Heart left ventricle (tissue), 13 donors: Measurements from ENCODE around the gene ALDH18A1.

Experiments used
- CTCF ChIP-seq, 12 donors: fragments of 200-600 bp; sonication (generic) in 4 of 12; IDR thresholded peaks; one replicate each; pipeline versions ENCODE4 v1.5.0 to v1.8.0; 2018 to 2022; ENCODE audit warnings: antibody characterized with exemption in 12 of 12, mild to moderate bottlenecking in 5 of 12
- POLR2A ChIP-seq, 2 donors: fragments of 450-650 bp; IDR thresholded peaks; one replicate each; pipeline ENCODE4 v1.6.1; 2017; ENCODE audit warnings: antibody characterized with exemption in 2 of 2, mild to moderate bottlenecking in 2 of 2, moderate library complexity in 2 of 2
- donor health status: ischemic (EF 13 %, LVEDD 7.1; RV severe dilation, severe dysfunction).
- donor health status: DM: no; HTN: yes; CAD: no.
- donor health status: DM: no; HTN: no; CAD: no.
- donor health status: ischemic (EF 25% LVEDD 6.9; RV normal size, moderate dysfunction).
- donor health status: ischemic (EF 25% LVEDD 5.7; RV mildly dilated, moderate dysfunction).
- donor health status: ischemic (EF 35%, LVEDD 5.7; RV mildly dilated, moderate dysfunction).
- donor health status: nonischemic (EF 11% LVEDD 7.7; RV severe dilation, severe dysfunction).
- donor health status: DM: yes; HTN: yes; CAD: no.
- donor health status: PGD.
- donor health status: ischemic (EF 29% LVEDD 5.4; RV normal size, mild dysfunction).
- donor health status: nonischemic (EF 23%, LVEDD 6.1; RV moderate dilation, normal function).

DNA sequence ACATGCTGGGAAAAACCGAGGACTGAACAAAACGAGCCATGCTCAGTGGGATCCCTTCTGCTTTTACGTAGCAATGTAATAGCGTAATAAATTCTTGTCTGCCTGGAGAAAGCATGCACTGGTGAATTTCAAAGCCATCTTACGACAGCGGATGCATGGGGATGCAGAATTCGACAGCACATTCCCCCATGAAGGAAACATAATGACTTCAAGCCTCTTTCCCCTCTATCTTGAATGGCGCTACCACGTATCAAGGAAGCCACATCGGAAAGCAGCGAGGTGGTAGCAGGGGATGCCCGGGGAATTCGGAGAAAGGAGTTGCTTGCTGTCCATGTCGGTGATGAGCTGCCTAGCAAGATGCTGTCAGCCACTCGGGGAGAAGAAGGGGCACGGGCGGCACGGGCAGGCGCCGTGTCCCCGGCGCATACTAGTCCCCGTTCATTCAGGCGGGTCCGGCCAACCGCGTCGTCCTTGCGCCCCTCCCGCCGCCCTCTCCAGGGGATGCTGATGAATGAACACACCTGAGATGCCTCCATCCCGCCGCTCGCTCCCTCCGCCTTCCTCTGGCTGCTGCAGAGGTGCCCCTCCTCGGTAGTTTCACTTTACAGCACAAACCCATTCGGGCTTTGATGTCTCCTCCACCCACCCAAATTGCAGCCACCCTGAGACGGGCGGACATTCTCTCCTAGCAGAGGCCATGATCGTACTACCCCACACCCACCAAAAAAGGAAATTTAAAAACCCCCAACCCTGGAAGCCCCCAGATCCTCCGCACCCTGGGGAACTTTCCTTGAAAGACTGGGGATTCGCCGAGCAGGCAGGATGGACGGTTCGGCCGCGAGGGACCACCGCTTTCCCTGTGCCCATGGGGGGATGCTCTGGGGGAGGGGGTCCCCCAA lies 96.0 kb downstream of the ALDH18A1 start:
- no peak for TF ChIP-seq CTCF (IDR thresholded peaks at IDR 0.05)
- no peak for TF ChIP-seq POLR2A (IDR thresholded peaks at IDR 0.05)
